Stomach (tissue), 4 donors: ENCODE data around the gene SEC24D.

Experiments
- EP300 ChIP-seq: sonication (generic); formaldehyde crosslinking; IDR thresholded peaks from one replicate; pipeline ENCODE4 v1.6.1; 2017; ENCODE audit warnings: antibody characterized with exemption
- POLR2A ChIP-seq, 4 donors: fragments of 450-650 bp; IDR thresholded peaks; one replicate each; pipeline ENCODE4 v1.6.1; 2016; ENCODE audit warnings: antibody characterized with exemption in 4 of 4, control low read depth in 2 of 4, mild to moderate bottlenecking in 1 of 4, moderate library complexity in 1 of 4
- POLR2AphosphoS5 ChIP-seq, 3 donors: sonication (generic); formaldehyde crosslinking; IDR thresholded peaks; one replicate each; pipeline ENCODE4 v1.6.1; 2016; ENCODE audit warnings: antibody characterized with exemption in 3 of 3
- TF ChIP-seq, protein P1 (sequence below), 7 experiments: fragments of 450-650 bp in 4 of 7; fragments of 200-600 bp in 3 of 7; sonication (generic) in 3 of 7; IDR thresholded peaks; one replicate each; pipeline ENCODE4 v1.5.1; 2016 to 2019; ENCODE audit warnings: antibody characterized with exemption in 7 of 7, control low read depth in 2 of 7, mild to moderate bottlenecking in 1 of 7

DNA sequence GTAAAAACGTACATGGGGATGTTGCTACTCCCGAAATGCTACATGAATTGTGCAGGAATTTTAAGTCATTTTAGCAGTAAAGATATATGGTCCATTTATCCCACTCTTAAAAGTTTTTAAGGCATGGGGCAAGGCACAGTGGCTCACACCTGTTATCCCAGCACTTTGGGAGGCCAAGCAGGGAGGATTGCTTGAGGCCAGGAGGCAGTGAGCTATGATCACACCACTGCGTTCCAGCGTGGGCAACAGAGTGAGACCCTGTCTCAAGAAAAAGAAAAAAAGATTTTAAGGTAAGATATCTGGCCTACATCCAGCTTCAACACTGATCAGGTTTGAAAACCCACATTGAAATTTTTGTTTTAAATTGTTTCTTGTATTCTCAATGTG, 1.2 kb upstream of the SEC24D start:
- TF ChIP-seq EP300 (no peak), POLR2A (IDR thresholded peaks at IDR 0.05) (no peak), POLR2AphosphoS5 (IDR thresholded peaks at IDR 0.05) (no peak)
- TF ChIP-seq, protein P1, sequence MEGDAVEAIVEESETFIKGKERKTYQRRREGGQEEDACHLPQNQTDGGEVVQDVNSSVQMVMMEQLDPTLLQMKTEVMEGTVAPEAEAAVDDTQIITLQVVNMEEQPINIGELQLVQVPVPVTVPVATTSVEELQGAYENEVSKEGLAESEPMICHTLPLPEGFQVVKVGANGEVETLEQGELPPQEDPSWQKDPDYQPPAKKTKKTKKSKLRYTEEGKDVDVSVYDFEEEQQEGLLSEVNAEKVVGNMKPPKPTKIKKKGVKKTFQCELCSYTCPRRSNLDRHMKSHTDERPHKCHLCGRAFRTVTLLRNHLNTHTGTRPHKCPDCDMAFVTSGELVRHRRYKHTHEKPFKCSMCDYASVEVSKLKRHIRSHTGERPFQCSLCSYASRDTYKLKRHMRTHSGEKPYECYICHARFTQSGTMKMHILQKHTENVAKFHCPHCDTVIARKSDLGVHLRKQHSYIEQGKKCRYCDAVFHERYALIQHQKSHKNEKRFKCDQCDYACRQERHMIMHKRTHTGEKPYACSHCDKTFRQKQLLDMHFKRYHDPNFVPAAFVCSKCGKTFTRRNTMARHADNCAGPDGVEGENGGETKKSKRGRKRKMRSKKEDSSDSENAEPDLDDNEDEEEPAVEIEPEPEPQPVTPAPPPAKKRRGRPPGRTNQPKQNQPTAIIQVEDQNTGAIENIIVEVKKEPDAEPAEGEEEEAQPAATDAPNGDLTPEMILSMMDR (IDR thresholded peaks at IDR 0.05) = no peak
